NOMO-1 treated with dmso at 0.1 percent for 144 hours (cell line): ENCODE results near the gene NELFCD.

ENCODE experiments used
- DNase-seq: peaks from one replicate; lab custom pipeline; 2025; ENCODE audit not compliant: unreplicated experiment; lab: John Stamatoyannopoulos, UW

The NELFCD gene

GRCh38 chr20:59042796-59043631 lies 62.0 kb downstream of the NELFCD start:
- peak; percentile 88 for DNase-seq

GRCh38 chr20:59043698-59044097 lies 62.6 kb downstream of the NELFCD start:
- DNase-seq, result peak; percentile 43

- DNase-seq, result no peak
Observed at GRCh38 chr20:59044295-59044694, 63.2 kb downstream of the NELFCD start.
